ENCODE data around the gene SLAMF9.

The SLAMF9 gene

DNA sequence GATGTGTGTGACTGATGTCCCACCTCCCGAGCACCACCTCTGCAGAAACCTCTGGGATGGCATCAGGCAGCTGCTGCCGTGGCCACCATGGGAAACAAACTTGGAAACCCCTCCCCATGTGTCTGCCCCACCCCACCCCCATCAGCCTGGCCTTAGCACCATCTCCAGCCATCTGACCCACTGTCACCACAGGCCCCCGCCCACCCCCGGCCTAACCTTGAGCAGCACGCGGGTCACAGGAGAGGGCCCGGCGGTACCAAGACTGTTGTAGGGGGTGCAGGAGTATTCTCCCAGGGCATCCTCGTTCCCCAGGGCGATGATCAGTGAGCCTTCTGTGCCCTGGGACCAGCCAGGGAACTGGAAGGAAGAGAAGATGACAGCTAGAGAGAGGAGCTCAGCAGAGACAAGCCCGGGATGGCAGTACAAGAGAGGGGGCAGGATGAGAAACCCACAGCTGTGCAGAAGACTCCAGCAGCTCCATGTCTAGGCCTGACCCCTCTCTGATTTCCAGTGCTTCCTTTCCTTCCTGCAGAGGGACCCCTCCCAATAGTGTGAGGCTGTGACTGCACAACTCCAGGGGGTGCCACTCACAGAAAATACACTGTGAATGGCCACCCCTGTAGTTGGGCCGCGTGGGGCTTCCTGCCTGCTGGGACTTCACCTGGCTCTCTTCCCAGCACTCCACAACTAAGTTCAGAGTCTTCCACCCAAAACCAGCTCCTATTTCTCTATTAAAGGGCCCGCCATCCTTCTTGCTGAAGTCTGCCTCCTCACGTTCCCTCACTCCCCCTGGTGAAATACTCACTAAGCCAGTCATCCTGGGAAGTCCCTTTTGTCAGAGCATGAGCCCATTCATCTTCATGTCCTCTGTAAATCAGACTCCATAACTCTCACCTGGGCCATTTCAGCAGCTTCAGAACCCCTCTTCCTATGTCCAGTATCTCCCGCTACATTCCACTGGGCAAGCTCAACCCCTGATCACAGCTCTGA is 21.4 kb downstream of the SLAMF9 start:
- no peak for DNase-seq

DNA sequence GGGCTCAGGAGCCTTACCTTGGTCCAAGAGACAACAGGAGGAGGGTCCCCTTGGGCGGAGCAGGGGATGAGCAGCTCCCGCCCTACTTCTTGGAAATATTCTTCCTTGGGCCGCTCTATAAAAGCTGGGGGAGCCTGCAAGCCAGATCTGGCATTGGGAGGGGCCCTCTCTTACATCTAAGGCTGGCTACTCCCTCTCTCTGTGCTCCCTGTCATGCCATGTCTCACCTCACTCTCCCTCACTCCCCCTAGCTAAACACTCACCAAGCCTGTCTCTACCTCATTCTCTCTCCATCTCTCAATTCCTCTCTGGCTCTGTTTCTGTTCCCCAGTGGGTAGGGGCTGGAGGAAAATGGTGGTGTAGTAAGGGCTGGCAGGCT is 22.3 kb downstream of the SLAMF9 start:
- DNase-seq: no peak

DNA sequence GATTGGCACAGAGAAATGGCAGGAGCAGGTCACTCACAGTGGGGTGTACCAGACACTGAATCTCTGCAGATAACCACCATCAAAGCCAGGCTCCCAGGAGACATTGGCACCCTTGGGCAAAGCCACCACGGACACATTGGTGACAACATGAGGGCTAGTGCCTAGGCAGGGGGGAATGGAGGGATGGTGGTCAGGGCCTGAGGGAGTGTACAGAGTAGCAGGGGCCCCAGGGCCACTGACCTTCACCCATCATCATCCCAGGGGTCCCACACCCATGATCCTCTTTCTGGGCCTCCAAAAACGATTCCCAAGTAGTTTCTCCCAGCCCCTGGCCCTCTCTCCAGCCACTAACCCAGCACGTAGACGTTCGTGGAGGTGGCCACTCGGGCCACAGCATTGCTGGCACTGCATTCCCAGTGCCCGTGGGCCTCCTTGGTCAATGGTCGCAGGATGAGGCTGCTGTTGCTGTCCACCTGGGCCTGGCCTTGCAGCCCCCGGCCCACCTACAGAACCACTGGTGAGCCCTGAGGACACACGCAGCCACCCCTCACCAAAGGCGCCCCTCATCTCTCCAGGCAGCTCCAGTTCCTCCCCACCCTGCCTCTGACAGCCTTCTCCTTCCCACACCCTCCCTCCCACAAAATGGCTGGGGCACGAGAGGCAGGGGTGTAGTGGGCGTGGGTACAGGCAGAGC is 22.8 kb downstream of the SLAMF9 start:
- no peak for DNase-seq

DNA sequence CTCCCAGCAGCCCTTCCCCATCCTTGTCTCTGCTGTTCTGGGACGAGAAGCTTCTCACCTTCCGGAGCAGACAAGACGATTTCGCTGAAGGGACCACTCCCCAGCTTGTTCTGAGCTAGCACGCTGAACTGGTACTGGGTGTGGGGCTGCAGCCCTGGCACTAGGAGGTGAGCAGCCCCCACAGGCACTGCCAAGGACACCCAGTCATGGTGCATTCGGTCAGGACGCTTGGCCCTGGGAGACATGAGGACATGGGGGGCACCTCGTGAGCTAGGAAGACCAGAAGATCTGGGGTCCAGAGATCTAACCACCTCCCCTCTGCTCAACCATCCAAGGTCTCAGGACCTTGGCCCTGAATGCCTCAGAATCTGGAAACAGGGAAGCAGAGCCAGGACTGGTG is 23.4 kb downstream of the SLAMF9 start:
- DNase-seq: no peak

DNA sequence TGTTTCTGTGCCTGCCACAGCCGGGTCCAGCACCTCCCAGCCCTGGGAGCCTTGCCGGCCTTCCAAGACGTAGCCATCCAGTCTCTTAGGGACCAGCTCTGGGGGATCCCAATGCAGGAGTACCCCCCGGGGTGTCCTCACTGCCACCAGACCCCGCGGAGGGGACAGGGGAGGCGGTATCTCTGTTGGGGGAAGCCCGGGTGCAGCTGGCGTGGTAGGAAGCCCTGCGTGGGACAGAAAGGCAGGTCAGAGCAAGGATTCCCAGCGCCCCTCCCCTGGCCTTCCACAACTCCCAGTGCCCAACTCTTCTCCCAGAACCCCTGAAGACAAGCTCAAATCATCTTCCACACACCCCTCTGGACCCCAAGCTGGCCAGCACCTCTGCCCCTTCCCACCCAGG is 23.8 kb downstream of the SLAMF9 start:
- DNase-seq: no peak

DNA sequence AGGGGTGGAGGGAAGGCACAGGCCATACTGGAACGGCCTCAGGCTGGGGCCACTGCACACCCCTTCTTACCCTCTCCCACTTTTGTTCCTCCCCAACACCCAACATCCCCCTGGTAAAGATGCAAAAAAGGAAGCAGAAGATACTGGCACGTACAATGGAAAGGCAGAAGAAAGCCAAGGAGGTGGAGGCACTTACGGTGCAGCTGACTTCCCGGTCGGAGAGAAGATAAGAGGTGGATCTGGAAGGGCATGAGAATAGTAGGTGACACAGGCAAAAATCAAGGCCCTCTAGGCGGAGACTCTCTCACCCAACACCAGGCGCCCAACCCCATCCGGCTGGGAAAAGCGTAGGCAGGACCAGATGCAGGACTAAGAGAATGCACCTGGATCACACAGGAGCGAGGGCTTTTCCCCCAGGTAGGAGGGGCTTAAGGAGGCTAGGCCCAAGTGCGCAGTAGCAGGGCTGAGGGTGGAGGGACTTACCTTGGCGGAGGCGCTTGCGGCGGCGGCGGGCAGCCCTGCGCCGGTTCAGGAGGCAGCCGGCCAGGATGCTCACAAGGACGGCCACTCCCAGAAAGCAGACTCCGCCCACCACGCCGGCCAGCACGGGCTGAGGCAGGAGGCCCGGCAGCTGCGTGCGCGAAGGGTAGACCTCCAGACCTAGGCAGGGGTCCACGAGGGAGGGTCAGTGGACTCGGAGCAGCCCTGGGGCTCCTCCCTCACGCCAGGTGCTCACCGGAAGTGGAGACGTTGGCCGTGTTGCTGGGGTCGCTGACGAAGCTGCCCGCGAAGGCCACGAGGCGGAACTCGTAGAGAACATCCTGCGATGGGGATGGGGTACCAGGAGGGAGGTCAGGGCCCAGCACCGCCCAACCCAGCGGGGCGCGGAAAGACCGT is 24.6 kb downstream of the SLAMF9 start:
- DNase-seq: no peak

DNA sequence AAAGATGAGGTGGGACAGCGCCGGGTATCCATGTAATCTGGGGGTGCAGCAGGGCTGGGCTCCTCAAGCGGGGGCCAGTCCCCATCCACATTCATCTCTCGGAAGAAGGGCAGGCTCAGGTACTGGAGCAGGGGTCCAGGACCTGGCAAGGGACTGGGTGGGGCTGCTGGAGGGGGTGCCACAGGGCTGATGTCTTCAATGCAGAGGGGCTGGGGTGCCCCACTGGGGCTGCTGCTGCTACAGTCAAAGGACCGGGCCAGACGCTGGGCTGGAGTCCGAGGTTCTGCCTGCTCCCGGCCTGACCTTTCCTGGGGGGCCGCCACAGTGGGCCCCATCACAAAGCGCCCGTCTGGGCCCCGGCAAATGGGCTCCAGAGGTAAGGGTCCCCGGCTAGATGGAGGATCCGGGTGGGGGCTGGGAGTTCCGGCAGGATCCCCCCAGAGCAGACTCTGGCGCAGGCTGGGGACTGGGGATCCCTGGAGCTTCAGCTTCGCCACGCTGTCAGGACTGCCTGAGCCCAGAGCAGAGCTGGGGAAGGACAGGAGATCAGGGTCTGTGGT is 25.5 kb downstream of the SLAMF9 start:
- no peak for DNase-seq

DNA sequence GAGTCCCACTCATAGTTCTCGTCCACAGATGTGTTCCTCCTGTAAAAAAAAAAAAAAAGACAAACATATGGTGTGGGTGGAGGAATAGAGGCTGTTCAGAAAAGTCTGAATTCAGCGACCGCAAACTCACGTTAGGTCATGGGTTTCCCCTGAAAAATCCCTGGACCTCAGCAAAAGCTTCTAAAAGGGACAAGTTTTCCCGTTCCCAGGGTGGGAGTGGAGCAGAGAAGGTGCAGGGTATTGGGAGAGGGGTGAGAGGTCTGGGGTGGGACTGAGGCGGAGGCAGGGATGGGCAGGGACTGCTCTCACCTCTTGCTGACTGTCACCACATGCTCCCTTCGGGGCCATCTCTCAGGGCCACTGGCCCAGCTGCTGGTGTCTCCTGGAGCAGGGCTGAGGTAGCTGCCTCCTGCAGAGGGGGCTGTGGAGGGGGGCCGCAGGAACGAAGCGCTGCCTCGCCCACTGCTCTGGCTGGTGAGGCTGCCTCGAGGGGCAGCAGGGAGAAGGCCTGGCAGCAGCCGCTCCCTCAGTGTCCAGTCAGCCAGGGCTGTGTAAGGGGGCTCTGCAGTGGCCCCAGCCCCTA is 26.1 kb downstream of the SLAMF9 start:
- no peak for DNase-seq

DNA sequence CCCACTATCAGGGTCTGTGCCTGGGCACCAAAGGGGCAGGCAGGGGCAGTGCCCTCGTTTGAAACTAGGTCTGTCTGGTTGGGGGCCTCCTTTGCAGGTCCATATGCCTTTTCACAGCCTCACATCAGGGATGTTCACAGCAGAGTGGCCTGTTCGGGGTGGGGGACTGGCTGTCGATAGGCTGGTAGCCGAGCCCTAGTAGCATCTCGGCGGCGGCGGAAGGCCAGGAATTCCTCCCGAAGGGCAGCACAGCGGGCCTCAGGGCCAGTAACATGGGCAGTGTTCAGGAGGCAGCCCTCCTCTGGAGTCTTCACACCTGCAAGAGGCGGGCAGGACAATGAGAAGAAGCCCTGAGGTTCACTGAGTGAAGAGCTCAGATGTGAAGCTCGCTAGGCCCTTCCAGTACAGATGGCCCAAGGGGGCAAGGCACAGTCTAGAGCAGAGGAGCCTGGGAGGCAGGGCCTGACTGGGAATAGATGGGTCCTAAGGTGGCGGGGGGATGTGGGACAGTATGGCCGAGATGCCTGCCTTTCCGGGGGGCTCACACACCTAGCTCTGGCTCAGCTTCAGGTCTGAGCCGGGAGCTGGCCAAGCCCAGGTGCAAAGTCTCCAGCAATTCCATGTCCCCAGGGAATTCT is 26.7 kb downstream of the SLAMF9 start:
- DNase-seq: no peak

DNA sequence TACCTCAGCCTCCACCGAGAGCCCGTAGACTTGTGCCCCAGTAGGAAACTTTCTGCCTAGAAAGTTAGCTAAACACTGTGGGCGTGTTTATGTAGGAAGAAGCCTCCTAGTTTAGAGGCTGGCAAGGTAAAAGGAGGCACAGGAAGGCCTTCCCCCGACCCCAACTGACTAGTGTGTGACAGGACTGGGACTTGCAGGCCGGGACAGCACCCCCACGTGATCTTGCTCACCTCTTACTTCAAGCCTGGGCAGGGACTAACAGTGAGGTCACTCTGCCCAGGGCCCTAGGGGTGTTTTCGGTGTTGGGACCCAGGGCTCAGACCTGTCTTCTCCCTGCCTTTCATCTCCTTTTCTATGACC is 28.3 kb downstream of the SLAMF9 start:
- DNase-seq: peak; percentile 55

DNA sequence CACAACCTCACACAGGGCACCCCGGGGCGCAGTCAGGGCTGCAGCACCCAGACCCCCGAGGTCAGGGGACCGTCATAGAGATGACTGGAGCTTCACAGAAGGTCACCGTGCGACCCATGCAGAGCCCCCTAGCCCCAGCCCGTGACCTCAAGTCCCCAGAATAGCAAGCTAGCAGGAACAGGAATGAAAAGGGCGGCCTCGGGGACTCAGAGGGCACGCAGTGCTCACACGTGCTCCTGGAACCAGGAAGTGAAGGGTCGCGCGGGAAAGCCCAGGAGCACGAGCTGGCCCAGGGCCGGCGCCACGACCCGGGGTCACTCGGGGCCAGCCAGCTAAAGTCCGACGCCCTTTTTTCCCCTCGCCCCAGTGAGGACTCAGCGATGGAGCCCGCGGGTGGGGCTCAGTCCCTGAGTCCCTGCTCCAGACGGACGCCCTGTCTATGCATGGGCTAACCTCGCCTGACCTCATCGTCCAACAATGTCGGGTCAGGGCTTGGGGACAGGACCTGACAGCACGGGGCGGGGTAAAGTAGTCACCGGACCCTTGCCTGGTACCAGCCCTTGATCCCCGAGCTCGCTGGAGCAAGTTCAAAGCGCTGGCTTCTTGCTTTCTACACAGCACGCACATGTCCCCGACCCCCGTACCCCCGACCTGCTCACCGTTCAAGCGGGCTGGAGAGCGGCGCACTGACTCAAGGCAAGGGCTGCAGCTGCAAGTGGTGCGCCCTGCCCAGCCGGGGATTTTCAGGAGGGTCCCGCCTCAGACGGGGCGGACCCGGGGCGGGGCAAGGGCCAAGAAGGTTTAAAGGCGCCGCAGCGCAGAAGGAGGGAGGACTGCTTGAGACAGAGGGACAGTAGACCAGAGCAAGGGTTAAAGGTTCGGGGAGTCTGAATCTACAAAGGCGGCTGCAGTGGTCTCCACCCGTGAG is 29.0 kb downstream of the SLAMF9 start, which contains the start of gene TAGLN2:
Gene TAGLN2, minus strand, starts transcription at position 717 of the 928 bp plus-strand sequence. CDS start 4,998 bp downstream, outside the sequence.
- peak; percentile 82 for DNase-seq

DNA sequence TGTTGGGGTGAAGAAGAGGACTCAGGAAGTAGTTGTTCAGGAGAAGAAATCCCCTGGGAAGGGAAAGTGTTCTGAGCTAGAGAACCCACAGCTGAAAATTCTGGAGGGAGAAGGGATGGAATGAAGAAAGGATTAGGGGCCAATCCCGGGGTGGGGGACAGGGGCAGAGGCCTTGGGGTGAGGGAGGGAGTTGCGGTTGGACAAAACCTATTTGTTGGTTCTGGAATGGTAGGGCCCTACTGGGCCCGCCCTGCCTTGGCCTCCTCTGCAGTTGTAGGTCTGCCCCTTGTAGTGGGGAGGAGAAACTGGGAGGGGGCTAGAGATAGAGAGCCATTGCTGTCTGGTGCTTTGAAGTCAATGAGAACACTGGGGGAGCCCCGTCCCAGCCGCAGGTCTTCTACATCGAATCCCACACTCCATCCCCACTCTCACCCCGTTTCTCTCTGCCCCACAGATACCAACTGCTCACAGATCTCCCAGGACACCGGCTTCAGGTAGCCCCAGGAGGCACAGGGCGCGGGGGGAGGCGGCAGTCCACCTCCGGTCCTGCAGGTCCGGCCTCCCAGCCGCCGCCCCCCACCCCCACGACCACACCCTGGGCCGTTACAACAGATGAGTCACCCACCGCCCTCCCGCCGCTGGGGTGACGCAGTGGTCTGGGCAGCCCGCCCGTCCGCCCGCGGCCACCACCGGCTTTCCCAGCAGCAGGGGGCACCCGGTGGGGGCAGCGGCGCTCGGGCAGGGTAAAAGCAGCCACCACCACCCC is 29.8 kb downstream of the SLAMF9 start:
- DNase-seq: peak; percentile 65

DNA sequence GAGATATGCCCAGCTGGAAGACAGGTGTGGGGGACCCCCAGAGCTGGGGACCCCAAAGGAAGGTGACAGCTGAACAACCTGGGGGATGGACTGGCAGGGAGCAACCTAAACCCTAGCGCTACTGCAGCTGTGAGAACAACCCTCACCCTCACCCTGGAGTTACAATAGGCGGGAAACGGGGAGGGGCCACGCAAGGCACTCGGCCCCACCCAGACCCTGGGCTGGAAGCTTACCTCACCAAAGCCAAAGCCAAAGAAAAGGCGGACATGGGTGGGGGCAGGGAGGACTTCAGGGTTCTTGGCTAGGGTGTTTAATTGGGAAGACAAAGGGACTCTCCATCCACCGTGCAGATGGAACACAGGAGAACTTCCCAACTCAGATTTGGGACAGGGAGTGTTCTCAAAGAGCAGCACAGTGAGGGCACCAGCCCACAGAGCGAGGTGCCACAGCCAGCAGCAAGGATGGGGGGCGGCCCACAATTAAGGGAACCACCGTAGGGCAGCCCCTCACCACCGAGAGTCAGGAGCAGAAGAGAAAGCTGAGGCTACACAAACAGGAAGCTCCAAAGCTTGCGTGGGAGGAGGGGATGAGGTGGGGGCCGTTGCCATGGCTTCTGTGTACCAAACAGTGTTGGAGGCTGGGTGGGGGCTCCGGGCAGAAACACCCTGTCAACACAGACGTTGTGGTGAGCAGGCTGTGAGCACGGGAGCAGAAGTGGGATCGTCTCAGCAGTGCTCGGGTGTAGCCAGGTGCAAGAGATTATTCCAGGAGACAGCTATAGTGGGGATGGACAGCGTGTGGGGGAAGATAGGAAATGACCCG is 30.6 kb downstream of the SLAMF9 start:
- DNase-seq: peak; percentile 85

DNA sequence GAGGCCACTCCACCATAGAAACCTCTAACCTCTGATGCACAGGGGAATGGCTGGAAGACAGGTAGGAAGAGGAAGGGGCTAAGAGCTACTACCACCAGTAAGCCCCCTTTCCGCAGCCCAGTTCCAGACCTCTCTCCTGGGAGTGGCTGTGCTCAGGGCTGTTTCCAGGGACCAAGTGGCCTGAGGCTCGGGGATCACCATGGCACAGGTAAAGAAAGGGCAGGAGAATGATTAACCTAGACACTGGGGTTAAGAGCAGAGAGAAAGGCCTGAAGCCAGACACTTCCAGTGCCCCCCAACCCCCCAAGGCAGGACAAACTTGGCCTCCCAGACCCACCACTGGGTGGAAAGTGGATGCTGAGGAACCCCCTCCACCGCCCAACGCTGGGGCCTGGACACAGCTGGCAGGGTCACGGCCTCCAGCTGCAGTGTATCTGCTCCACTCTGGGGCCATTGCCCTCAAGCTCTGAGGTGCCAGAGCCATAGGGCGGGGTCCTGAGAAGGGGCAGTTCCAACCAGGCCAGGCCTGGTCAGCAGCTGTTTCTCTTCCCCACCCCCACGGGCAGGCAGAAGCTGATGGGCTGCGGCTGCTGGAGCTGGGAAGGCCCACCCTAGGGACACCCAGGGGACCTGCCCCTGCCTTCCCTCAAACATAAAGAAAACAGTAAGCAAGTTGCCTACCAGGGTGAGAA is 31.4 kb downstream of the SLAMF9 start:
- DNase-seq: no peak

DNA sequence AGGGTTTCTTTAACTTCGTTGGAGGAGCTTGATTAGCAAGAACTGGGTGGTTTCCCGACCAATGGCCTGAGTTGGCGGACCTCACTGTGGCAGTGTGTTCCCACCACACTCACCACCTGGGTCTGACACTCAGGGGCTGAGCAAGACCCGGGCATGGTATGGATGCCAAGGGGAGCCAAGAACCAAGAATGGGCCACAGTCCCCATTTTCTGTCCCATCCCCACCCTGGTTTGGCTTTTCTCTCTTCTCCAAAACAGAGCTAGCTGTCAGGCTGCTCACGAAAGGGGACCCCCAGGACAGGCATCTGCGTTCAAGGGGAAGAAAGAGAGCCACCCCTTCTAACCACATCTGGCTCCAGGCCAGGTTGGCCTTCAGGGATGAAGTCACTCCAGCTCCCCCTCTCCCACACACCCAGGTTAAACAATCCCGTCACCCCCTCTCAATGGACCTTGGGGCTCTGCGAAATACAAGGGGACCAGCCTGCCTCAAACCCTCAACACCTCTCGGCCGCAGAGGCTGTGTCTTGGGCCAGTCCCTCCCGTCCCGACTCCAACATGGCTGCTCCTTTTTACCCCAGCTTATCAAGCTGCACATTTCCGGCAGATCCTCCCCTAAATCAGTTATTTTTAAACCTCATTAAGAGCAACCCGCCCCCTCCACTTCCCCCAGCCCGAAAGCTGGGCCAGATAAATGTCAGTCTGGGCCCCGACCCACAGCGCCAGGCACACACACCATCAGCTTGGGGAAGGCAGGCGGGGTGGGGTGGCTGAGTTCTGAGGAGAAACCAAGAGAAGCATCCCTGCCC is 32.1 kb downstream of the SLAMF9 start:
- no peak for DNase-seq

DNA sequence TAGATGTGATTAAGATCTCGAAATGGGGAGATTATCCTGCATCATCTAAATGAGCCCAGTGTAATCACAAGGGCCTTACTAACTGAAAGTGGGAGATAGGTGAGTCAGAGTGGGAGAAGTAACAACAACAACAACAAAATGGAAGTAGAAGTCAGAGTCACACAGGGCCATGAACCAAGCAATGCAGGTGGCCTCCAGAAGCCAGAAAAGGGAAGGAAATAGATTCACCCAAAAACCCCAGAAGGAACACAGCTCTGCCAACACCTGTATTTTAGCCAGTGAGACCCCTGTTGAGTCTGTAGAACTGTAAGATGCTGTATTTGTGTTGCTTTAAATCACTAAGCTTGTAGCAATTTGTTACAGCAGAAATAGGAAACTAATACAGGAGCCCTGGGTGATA is 32.8 kb downstream of the SLAMF9 start:
- DNase-seq: no peak

DNA sequence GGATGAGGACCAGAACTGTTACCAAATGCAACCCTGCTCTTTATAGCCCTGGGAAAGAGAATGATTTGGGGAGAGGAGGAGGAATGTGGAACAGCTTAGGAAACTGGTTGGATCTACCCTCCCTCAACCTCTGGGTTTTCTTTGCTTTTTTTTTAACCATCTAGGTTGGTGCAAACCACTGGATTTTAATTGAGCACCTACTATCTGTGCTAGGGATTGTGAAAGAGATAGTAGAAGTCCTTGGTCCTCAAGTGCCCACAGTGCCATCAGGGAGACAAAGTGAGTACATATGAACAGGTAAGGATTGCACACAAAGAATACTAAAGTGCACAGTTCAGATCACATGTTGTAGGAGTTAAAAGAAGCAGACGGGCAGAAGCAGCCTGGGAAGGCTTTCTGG is 33.4 kb downstream of the SLAMF9 start:
- no peak for DNase-seq

Data from effector CD8-positive, alpha-beta T cell (primary cell).